Measurements from ENCODE around the gene TFB2M.

TFB2M gene

GRCh38 chr1:246587032-246587431, 21.0 kb upstream of the TFB2M start:
- H3K79me2 ChIP-seq (ENCODE audit: insufficient read depth, low read length) = peaks cover 68% of the 10 kb centered on the region

GRCh38 chr1:246583448-246584185, 17.6 kb upstream of the TFB2M start:
- Histone ChIP-seq H3K9ac (ENCODE audit: low read depth, low read length) (no peak overlapping the region), H3K79me2 (ENCODE audit: insufficient read depth, low read length) (peaks cover 74% of the 10 kb centered on the region), H2AFZ (ENCODE audit: low read depth, low read length) (no peak overlapping the region), H3K27me3 (ENCODE audit: insufficient read depth, low read length, poor library complexity) (no peaks in the 10 kb centered on the region), H3K4me1 (ENCODE audit: insufficient read depth, low read length) (no peaks in the 10 kb centered on the region), H3K4me3 (ENCODE audit: low read depth in 1 of 2, low read length in 2 of 2) (no peak overlapping the region), H3K9me3 (ENCODE audit: insufficient read depth, low read length, severe bottlenecking) (no peaks in the 10 kb centered on the region), H3K36me3 (ENCODE audit: insufficient read depth, low read length) (peaks cover 16% of the 10 kb centered on the region; the same call in 1 of the 2 replicates), H4K20me1 (ENCODE audit: insufficient read depth, low read length) (peaks cover 16% of the 10 kb centered on the region), H3K4me2 (ENCODE audit: insufficient read depth, low read length) (no peak overlapping the region), H3K27ac (ENCODE audit: low read length) (no peak overlapping the region)
- no peak for ATAC-seq (ENCODE audit: insufficient read depth, low read depth)
- DNase-seq = no peak
- TF ChIP-seq CTCF (IDR thresholded peaks at IDR 0.05; ENCODE audit: borderline replicate concordance, extremely low read depth, low read length, poor library complexity, severe bottlenecking) (no peak), EZH2 (IDR thresholded peaks at IDR 0.05; ENCODE audit: borderline replicate concordance, low read depth, low read length, severe bottlenecking) (no peak)

More at GRCh38 chr1:246587032-246587431, 21.0 kb upstream of the TFB2M start:
- Histone ChIP-seq H3K9ac (ENCODE audit: low read depth, low read length) (no peak overlapping the region), H3K27me3 (ENCODE audit: insufficient read depth, low read length, poor library complexity) (no peaks in the 10 kb centered on the region), H3K36me3 (ENCODE audit: insufficient read depth, low read length) (peaks cover 25% of the 10 kb centered on the region), H3K4me2 (ENCODE audit: insufficient read depth, low read length) (no peak overlapping the region), H3K9me3 (ENCODE audit: insufficient read depth, low read length, severe bottlenecking) (peaks cover 5% of the 10 kb centered on the region), H3K27ac (ENCODE audit: low read length) (no peak overlapping the region), H3K4me3 (ENCODE audit: low read depth in 1 of 2, low read length in 2 of 2) (no peak overlapping the region), H2AFZ (ENCODE audit: low read depth, low read length) (no peak overlapping the region), H3K4me1 (ENCODE audit: insufficient read depth, low read length) (no peaks in the 10 kb centered on the region), H4K20me1 (ENCODE audit: insufficient read depth, low read length) (peaks cover 7% of the 10 kb centered on the region; the same call in 1 of the 2 replicates)
- TF ChIP-seq CTCF (IDR thresholded peaks at IDR 0.05; ENCODE audit: borderline replicate concordance, extremely low read depth, low read length, poor library complexity, severe bottlenecking) = no peak
- TF ChIP-seq EZH2 (IDR thresholded peaks at IDR 0.05; ENCODE audit: borderline replicate concordance, low read depth, low read length, severe bottlenecking) = no peak
- ATAC-seq (ENCODE audit: insufficient read depth, low read depth) = no peak
- no peak for DNase-seq

- H3K27me3 ChIP-seq (ENCODE audit: insufficient read depth, low read length, poor library complexity) = no peaks in the 10 kb centered on the region
- ATAC-seq (ENCODE audit: insufficient read depth, low read depth) (no peak), DNase-seq (no peak)
- H3K79me2 ChIP-seq (ENCODE audit: insufficient read depth, low read length) = peaks cover 75% of the 10 kb centered on the region
- H4K20me1 ChIP-seq (ENCODE audit: insufficient read depth, low read length) = peaks cover 16% of the 10 kb centered on the region
- no peak overlapping the region for H3K27ac ChIP-seq (ENCODE audit: low read length)
- no peak overlapping the region for H3K4me3 ChIP-seq (ENCODE audit: low read depth in 1 of 2, low read length in 2 of 2)
- H2AFZ ChIP-seq (ENCODE audit: low read depth, low read length) = no peak overlapping the region
- H3K9me3 ChIP-seq (ENCODE audit: insufficient read depth, low read length, severe bottlenecking) = no peaks in the 10 kb centered on the region
- H3K4me2 ChIP-seq (ENCODE audit: insufficient read depth, low read length) = no peak overlapping the region
- H3K4me1 ChIP-seq (ENCODE audit: insufficient read depth, low read length) = no peaks in the 10 kb centered on the region
- no peak overlapping the region for H3K9ac ChIP-seq (ENCODE audit: low read depth, low read length)
- peaks cover 16% of the 10 kb centered on the region; the same call in 1 of the 2 replicates for H3K36me3 ChIP-seq (ENCODE audit: insufficient read depth, low read length)
- TF ChIP-seq CTCF (IDR thresholded peaks at IDR 0.05; ENCODE audit: borderline replicate concordance, extremely low read depth, low read length, poor library complexity, severe bottlenecking) (no peak), EZH2 (IDR thresholded peaks at IDR 0.05; ENCODE audit: borderline replicate concordance, low read depth, low read length, severe bottlenecking) (no peak)
Measured at GRCh38 chr1:246583056-246583440, 17.0 kb upstream of the TFB2M start.

Measured in DND-41 (cell line).